H1 (cell line): ENCODE results near the gene MLF1. TPM values are rescaled to one million over a fixed set of nuclear protein-coding genes. Genes with fewer than 3 reads are reported as not detected.

ENCODE experiments used
- CTCF ChIA-PET: fragments of 300-600 bp; sonication (Branson Sonifier 250); formaldehyde crosslinking; loops from one replicate; lab custom pipeline; 2021; ENCODE audit not compliant: partially characterized antibody; lab: Charles Lee
- POLR2A ChIA-PET: fragments of 300-600 bp; sonication (Branson Sonifier 250); formaldehyde crosslinking; loops from one replicate; lab custom pipeline; 2021; ENCODE audit warnings: inconsistent platforms; ENCODE audit not compliant: partially characterized antibody; lab: Charles Lee
- DNase-seq, 2 experiments: peaks; one replicate each; pipeline versions ENCODE4 v3.0.0 to v3.0.0-alpha.2; 2010 to 2022; ENCODE audit warnings: low spot score in 2 of 2, low read depth in 1 of 2, mixed read lengths in 1 of 2
- FAIRE-seq: peaks from 2 replicates; lab custom pipeline; 2011; peaks lifted over from hg19 to GRCh38; lab: Jason Lieb, UNC
- H2AFZ ChIP-seq: 2 replicates; pipeline ENCODE4 v1.8.1; 2012; ENCODE audit warnings: low read length, inconsistent platforms
- H2AK5ac ChIP-seq: 2 replicates; pipeline ENCODE4 v1.6.1; 2013; ENCODE audit warnings: low read depth, low read length
- H2BK120ac ChIP-seq: replicated peaks from 2 replicates; pipeline ENCODE3; 2013; ENCODE audit warnings: low read depth, low read length, inconsistent platforms
- H2BK12ac ChIP-seq: 2 replicates; pipeline ENCODE4 v1.6.1; 2013; ENCODE audit warnings: low read depth, low read length
- H2BK15ac ChIP-seq: 2 replicates; pipeline ENCODE4 v1.6.1; 2013; ENCODE audit warnings: low read length
- H2BK20ac ChIP-seq: 2 replicates; pipeline ENCODE4 v1.6.1; 2013; ENCODE audit warnings: low read length
- H2BK5ac ChIP-seq: 2 replicates; pipeline ENCODE4 v1.6.1; 2013; ENCODE audit warnings: low read depth, low read length
- H3K14ac ChIP-seq: 2 replicates; pipeline ENCODE4 v1.6.1; 2013; ENCODE audit warnings: inconsistent platforms; ENCODE audit not compliant: insufficient read length
- H3K18ac ChIP-seq: 2 replicates; pipeline ENCODE4 v1.6.1; 2013; ENCODE audit warnings: low read length; ENCODE audit errors: extremely low read depth
- H3K23ac ChIP-seq: 2 replicates; pipeline ENCODE4 v1.6.1; 2013; ENCODE audit warnings: inconsistent platforms; ENCODE audit not compliant: insufficient read length
- H3K23me2 ChIP-seq: 2 replicates; pipeline ENCODE4 v1.6.1; 2013; ENCODE audit warnings: low read depth, low read length
- H3K27ac ChIP-seq: 2 replicates; pipeline ENCODE4 v1.6.1; 2011; ENCODE audit warnings: low read depth, low read length, inconsistent platforms
- H3K27me3 ChIP-seq, 4 experiments: replicated peaks in 1 of 4; 1 replicate in 1 of 4; 2 replicates in 3 of 4; pipeline versions ENCODE4 v1.6.1 to v1.8.1; 2011 to 2013; ENCODE audit warnings: low read length in 3 of 4, mild to moderate bottlenecking in 3 of 4, inconsistent platforms in 2 of 4, mixed read lengths in 2 of 4, moderate library complexity in 1 of 4; ENCODE audit not compliant: control insufficient read depth in 3 of 4, insufficient read depth in 3 of 4; ENCODE audit errors: extremely low read depth in 1 of 4
- H3K36me3 ChIP-seq, 4 experiments: 2 replicates each; pipeline versions ENCODE4 v1.6.1 to v1.8.1; 2011 to 2013; ENCODE audit warnings: mild to moderate bottlenecking in 4 of 4, low read length in 3 of 4, moderate library complexity in 2 of 4, control low read depth in 1 of 4, inconsistent platforms in 1 of 4; ENCODE audit not compliant: insufficient read depth in 4 of 4, control insufficient read depth in 2 of 4
- H3K4ac ChIP-seq: replicated peaks from 2 replicates; pipeline ENCODE3; 2013; ENCODE audit warnings: low read length, low read depth, mixed read lengths, inconsistent platforms; ENCODE audit not compliant: insufficient read length
- H3K4me1 ChIP-seq, 4 experiments: replicated peaks in 1 of 4; 1 replicate in 1 of 4; 2 replicates in 3 of 4; pipeline versions ENCODE4 v1.6.1 to v1.8.1; 2011 to 2013; ENCODE audit warnings: low read length in 3 of 4, inconsistent platforms in 2 of 4, mixed read lengths in 1 of 4; ENCODE audit not compliant: insufficient read depth in 4 of 4, control insufficient read depth in 3 of 4
- H3K4me2 ChIP-seq, 2 experiments: 2 replicates each; pipeline versions ENCODE4 v1.6.1 to v1.8.1; 2011 to 2013; ENCODE audit warnings: low read depth in 2 of 2, low read length in 2 of 2, control low read depth in 1 of 2, inconsistent platforms in 1 of 2, mild to moderate bottlenecking in 1 of 2; ENCODE audit not compliant: insufficient read depth in 1 of 2
- H3K4me3 ChIP-seq, 4 experiments: fragments of 200-600, 300-600 bp in 1 of 4; sonication (generic), shearing (Covaris generic), sonication (Bioruptor Twin) in 1 of 4; 2 replicates each; pipeline versions ENCODE4 v1.5.1 to v1.8.1; 2011 to 2016; ENCODE audit warnings: low read length in 4 of 4, low read depth in 3 of 4, control low read depth in 2 of 4, inconsistent platforms in 2 of 4, mild to moderate bottlenecking in 2 of 4, mixed read lengths in 1 of 4, moderate library complexity in 1 of 4; ENCODE audit not compliant: insufficient read depth in 2 of 4; ENCODE audit errors: extremely low read depth in 1 of 4
- H3K56ac ChIP-seq: replicated peaks from 2 replicates; pipeline ENCODE3; 2013; ENCODE audit warnings: low read depth, mild to moderate bottlenecking, mixed read lengths, low read length, inconsistent platforms; ENCODE audit not compliant: insufficient read length
- H3K79me1 ChIP-seq: 2 replicates; pipeline ENCODE4 v1.6.1; 2013; ENCODE audit warnings: low read depth, low read length, control low read depth
- H3K79me2 ChIP-seq, 2 experiments: 2 replicates each; pipeline versions ENCODE4 v1.6.1 to v1.8.1; 2012 to 2013; ENCODE audit warnings: low read length in 2 of 2, mild to moderate bottlenecking in 2 of 2, inconsistent platforms in 1 of 2; ENCODE audit not compliant: insufficient read depth in 2 of 2, control insufficient read depth in 1 of 2
- H3K9ac ChIP-seq, 4 experiments: replicated peaks in 1 of 4; 1 replicate in 1 of 4; 2 replicates in 3 of 4; pipeline versions ENCODE4 v1.6.1 to v1.8.1; 2011 to 2013; ENCODE audit warnings: low read depth in 3 of 4, low read length in 3 of 4, control low read depth in 2 of 4, mild to moderate bottlenecking in 2 of 4, moderate library complexity in 2 of 4, inconsistent platforms in 1 of 4; ENCODE audit errors: extremely low read depth in 1 of 4
- H3K9me3 ChIP-seq, 2 experiments: 2 replicates each; pipeline versions ENCODE4 v1.6.1 to v1.8.1; 2012 to 2013; ENCODE audit warnings: mild to moderate bottlenecking in 2 of 2, moderate library complexity in 2 of 2, control low read depth in 1 of 2, inconsistent platforms in 1 of 2, low read depth in 1 of 2, low read length in 1 of 2, mixed read lengths in 1 of 2; ENCODE audit not compliant: insufficient read depth in 2 of 2
- H4K20me1 ChIP-seq, 2 experiments: replicated peaks in 1 of 2; 2 replicates each; pipeline versions ENCODE3 to v1.8.1; 2011 to 2013; ENCODE audit warnings: inconsistent platforms in 2 of 2, low read length in 2 of 2, mild to moderate bottlenecking in 1 of 2; ENCODE audit not compliant: insufficient read depth in 2 of 2, control insufficient read depth in 1 of 2
- H4K5ac ChIP-seq: 2 replicates; pipeline ENCODE4 v1.6.1; 2013; ENCODE audit warnings: low read length, low read depth, mixed read lengths, inconsistent platforms; ENCODE audit not compliant: insufficient read length
- H4K8ac ChIP-seq: 2 replicates; pipeline ENCODE4 v1.8.0; 2013; ENCODE audit warnings: mild to moderate bottlenecking, moderate library complexity, low read length, inconsistent platforms; ENCODE audit not compliant: insufficient read depth; ENCODE audit errors: extremely low read depth
- H4K91ac ChIP-seq: replicated peaks from 2 replicates; pipeline ENCODE3; 2013; ENCODE audit warnings: low read length, mixed read lengths, inconsistent platforms; ENCODE audit not compliant: insufficient read length
- RAD21 ChIP-seq, 2 experiments: IDR thresholded peaks in 1 of 2; conservative IDR thresholded peaks in 1 of 2; 2 replicates each; pipeline ENCODE4 v1.6.1; 2011; ENCODE audit warnings: low read depth in 2 of 2, low read length in 2 of 2, improper control_type of control experiment in 1 of 2, inconsistent platforms in 1 of 2, mild to moderate bottlenecking in 1 of 2, moderate library complexity in 1 of 2
- SUZ12 ChIP-seq: fragments of 200-600 bp; sonication (generic); IDR thresholded peaks from 2 replicates; pipeline ENCODE4 v1.6.1; 2012; ENCODE audit warnings: mild to moderate bottlenecking, inconsistent platforms, low read length, moderate library complexity, mixed read lengths
- WGBS, 2 experiments: shearing (Covaris generic) in 1 of 2; methylation state at CpG; one replicate each; pipeline versions ENCODE4 v1.1.6 to v1.1.7; 2013 to 2015; ENCODE audit warnings: low lambda C conversion rate in 2 of 2, mixed read lengths in 2 of 2, inconsistent platforms in 1 of 2, low coverage in 1 of 2, missing lambda C conversion rate in 1 of 2; ENCODE audit not compliant: insufficient replicate concordance in 2 of 2, insufficient coverage in 1 of 2, insufficient read length in 1 of 2; ENCODE audit errors: extremely low coverage in 1 of 2, missing lambda C conversion rate in 1 of 2; 5-methylcytosine and 5-hydroxymethylcytosine counted together
- polyA plus RNA-seq, 7 experiments: library from polyadenylated mRNA; depleted of rRNA in 3 of 7; stranded (reverse) in 5 of 7; unstranded in 2 of 7; fragments of >200 nt in 5 of 7; fragments of 200-250 nt in 2 of 7; gene quantifications; 1 replicate in 5 of 7; 2 replicates in 1 of 7; 4 replicates in 1 of 7; pipeline versions ENCODE4 v1.2.1 to v1.2.3, GENCODE V29; 2011 to 2013; ENCODE audit warnings: missing spikeins in 2 of 7, mixed read lengths in 2 of 7
- total RNA-seq: library from RNA; stranded (reverse); fragmentation: NEBNext Ultra II Directional; extraction: Animal tissue kit (Norgen Biotek cat#: 25700); gene quantifications from 2 replicates; pipeline ENCODE4 v1.2.1, GENCODE V29; 2021

MLF1 gene
- total and polyA plus RNA-seq, 2 of the 8 experiments (the other 6 are each of a cell fraction or from before 2014, with no cell fraction given), result 13.4 to 48.9 TPM

GRCh38 chr3:158539414-158540014, 31.5 kb upstream of the MLF1 start:
- Histone ChIP-seq H3K36me3 (no peaks in the 10 kb centered on the region), H3K14ac (no peak overlapping the region), H4K20me1 (no peaks in the 10 kb centered on the region), H3K23me2 (no peaks in the 10 kb centered on the region), H4K5ac (no peak overlapping the region), H2BK12ac (no peak overlapping the region), H3K27me3 (no peaks in the 10 kb centered on the region), H4K8ac (no peak overlapping the region), H2AK5ac (no peak overlapping the region), H2BK15ac (no peak overlapping the region), H3K4me1 (no peaks in the 10 kb centered on the region), H2BK120ac (no peak overlapping the region), H4K91ac (no peak overlapping the region), H3K23ac (no peak overlapping the region), H2BK20ac (no peak overlapping the region), H3K56ac (no peak overlapping the region), H3K79me1 (no peaks in the 10 kb centered on the region), H3K9ac (no peak overlapping the region), H3K4me3 (no peak overlapping the region), H3K18ac (no peak overlapping the region), H3K4me2 (no peak overlapping the region), H2AFZ (peak overlapping the region; percentile 49; the same call in 1 of the 2 replicates), H3K27ac (no peak overlapping the region), H3K4ac (no peak overlapping the region), H3K79me2 (no peaks in the 10 kb centered on the region), H3K9me3 (no peaks in the 10 kb centered on the region), H2BK5ac (no peak overlapping the region)
- no peak for FAIRE-seq
- CTCF ChIA-PET, result interaction anchor here (0.5 to 2.6 kb wide), 16 partner anchors 8 to 250 kb away, joined by 3 to 15 read pairs (median 6); partner anchors contain the start of genes GFM1 and MLF1
- no peak for DNase-seq
- POLR2A ChIA-PET, result no interaction called here
- WGBS, 2 experiments, result 42% methylated on average over 3 of the region's 3 CpGs; no CpG with 5 or more reads in 1 of the 2 experiments
- peak; percentile 51 to 53 for TF ChIP-seq RAD21 (IDR thresholded peaks at IDR 0.05 in 1 of 2, conservative IDR thresholded peaks at IDR 0.05 in 1 of 2; ENCODE audit: low read depth in 2 of 2, low read length in 2 of 2)
- TF ChIP-seq SUZ12, result no peak
